ENCODE results near the gene AUTS2.

- TF ChIP-seq FOXK2 (IDR thresholded peaks at IDR 0.05) (no peak), FOXA1 (IDR thresholded peaks at IDR 0.05) (no peak), FOXM1 (IDR thresholded peaks at IDR 0.05; ENCODE audit: borderline replicate concordance) (no peak), PKNOX1 (IDR thresholded peaks at IDR 0.05) (no peak), SUZ12 (IDR thresholded peaks at IDR 0.05) (no peak)
Measured at GRCh38 chr7:70479153-70480021, 881.1 kb downstream of the AUTS2 start.
